ENCODE measurements around the gene TOLLIP. TPM values are rescaled to one million over a fixed set of nuclear protein-coding genes. Genes with fewer than 3 reads are reported as not detected.
A peak's percentile ranks its signal among the peaks of the same experiment; 100 is the strongest.

TOLLIP gene
- total RNA-seq, 4 donors from 2014 or later = 43.7 to 77.3 (median 70.6) TPM

DNA sequence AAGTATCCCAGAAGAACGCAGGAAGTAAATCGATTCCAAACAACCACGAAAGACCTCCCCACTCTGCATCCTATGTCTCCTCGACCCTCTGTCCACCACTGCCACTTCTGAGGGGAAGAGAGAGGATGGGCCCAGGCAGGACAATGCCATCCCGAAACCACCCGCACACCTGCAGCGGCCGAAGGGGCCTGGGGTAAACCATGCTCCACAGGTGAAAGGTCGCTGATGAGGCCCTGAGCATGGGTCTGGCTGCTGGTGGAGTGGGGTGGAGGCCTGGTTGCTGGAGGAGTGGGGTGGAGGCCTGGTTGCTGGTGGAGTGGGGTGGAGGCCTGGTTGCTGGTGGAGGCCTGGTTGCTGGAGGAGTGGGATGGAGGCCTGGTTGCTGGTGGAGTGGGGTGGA, 13.1 kb downstream of the TOLLIP start:
- peaks cover 0 to 37% (median 8%) of the 10 kb centered on the region in 4 donors for H3K4me1 ChIP-seq
- DNase-seq = no peak

DNA sequence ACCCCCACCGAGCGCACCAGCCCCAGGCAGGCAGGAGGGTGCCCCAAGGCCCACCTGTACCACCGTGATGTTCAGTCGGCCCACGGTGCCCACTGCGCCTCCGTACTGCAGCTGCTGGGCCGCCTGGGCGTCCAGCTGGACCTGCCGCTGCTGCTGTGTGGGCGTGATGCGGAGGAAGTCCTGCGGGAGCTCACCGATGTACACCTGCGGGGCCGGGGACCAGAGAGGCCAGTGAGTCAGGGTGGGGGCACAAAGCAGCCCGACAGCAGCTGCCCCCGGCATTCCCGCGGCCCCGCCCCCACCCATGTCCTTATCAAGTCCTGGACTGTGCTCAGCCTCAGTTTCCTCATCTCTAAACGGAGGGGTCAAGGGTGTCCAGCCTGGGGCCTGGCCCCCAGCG, 13.8 kb downstream of the TOLLIP start:
- Histone ChIP-seq H3K4me3 (no peak overlapping the region), H3K9me3 (no peaks in the 10 kb centered on the region), H3K36me3 (peaks cover 0 to 40% (median 0%) of the 10 kb centered on the region in 3 donors), H3K4me1 (peaks cover 0 to 33% (median 8%) of the 10 kb centered on the region in 4 donors), H3K27ac (no peak overlapping the region), H3K27me3 (no peaks in the 10 kb centered on the region)
- peak in 1 of 3 donors; percentile 37 for DNase-seq
- no peak for TF ChIP-seq POLR2A (IDR thresholded peaks at IDR 0.05)
- TF ChIP-seq, protein P1, sequence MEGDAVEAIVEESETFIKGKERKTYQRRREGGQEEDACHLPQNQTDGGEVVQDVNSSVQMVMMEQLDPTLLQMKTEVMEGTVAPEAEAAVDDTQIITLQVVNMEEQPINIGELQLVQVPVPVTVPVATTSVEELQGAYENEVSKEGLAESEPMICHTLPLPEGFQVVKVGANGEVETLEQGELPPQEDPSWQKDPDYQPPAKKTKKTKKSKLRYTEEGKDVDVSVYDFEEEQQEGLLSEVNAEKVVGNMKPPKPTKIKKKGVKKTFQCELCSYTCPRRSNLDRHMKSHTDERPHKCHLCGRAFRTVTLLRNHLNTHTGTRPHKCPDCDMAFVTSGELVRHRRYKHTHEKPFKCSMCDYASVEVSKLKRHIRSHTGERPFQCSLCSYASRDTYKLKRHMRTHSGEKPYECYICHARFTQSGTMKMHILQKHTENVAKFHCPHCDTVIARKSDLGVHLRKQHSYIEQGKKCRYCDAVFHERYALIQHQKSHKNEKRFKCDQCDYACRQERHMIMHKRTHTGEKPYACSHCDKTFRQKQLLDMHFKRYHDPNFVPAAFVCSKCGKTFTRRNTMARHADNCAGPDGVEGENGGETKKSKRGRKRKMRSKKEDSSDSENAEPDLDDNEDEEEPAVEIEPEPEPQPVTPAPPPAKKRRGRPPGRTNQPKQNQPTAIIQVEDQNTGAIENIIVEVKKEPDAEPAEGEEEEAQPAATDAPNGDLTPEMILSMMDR (IDR thresholded peaks at IDR 0.05) = no peak

More for the DNA sequence above, 13.1 kb downstream of the TOLLIP start:
- H3K36me3 ChIP-seq = peaks cover 0 to 34% (median 0%) of the 10 kb centered on the region in 3 donors
- no peak overlapping the region for H3K27ac ChIP-seq
- H3K4me3 ChIP-seq = no peak overlapping the region
- H3K9me3 ChIP-seq = no peaks in the 10 kb centered on the region
- H3K27me3 ChIP-seq = no peaks in the 10 kb centered on the region
- TF ChIP-seq, protein P1 (IDR thresholded peaks at IDR 0.05) = no peak
- no peak for TF ChIP-seq POLR2A (IDR thresholded peaks at IDR 0.05)

GRCh38 chr11:1295086-1295485, 14.3 kb downstream of the TOLLIP start:
- Histone ChIP-seq H3K36me3 (peaks cover 0 to 45% (median 0%) of the 10 kb centered on the region in 3 donors), H3K27ac (no peak overlapping the region), H3K27me3 (no peaks in the 10 kb centered on the region), H3K9me3 (no peaks in the 10 kb centered on the region), H3K4me1 (peaks cover 0 to 31% (median 8%) of the 10 kb centered on the region in 4 donors), H3K4me3 (no peak overlapping the region)
- TF ChIP-seq, protein P1 (IDR thresholded peaks at IDR 0.05) = no peak
- peak in 1 of 3 donors; percentile 36 for DNase-seq

DNA sequence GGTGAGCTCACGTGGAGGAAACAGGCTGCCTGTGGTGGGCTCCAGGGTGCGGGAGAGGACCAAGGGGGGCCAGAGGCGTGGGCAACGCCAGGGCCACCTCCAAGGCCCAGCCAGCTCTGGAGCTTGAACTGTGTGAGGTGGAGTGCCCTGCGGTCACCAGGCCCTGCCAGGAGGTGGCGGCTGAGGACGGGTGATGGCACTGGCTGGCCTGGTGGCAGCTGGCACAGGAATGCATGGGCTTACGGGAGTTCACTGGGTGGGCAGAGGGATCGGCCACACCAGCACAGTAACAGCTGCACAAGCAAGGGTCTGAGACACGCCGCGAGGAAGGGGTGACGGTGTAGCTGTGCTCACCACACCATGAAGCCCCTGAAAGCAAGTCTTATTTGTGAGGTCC, 15.8 kb downstream of the TOLLIP start:
- no peak for TF ChIP-seq POLR2A (IDR thresholded peaks at IDR 0.05)
- TF ChIP-seq, protein P1 (IDR thresholded peaks at IDR 0.05) = peak in 4 of 6 experiments; percentile 20 to 60 (median 59)
- H3K4me1 ChIP-seq = peaks cover 0 to 18% (median 4%) of the 10 kb centered on the region in 4 donors
- peaks cover 0 to 60% (median 0%) of the 10 kb centered on the region in 3 donors for H3K36me3 ChIP-seq
- DNase-seq = peak in 1 of 3 donors; percentile 70
- H3K9me3 ChIP-seq = no peaks in the 10 kb centered on the region
- H3K27ac ChIP-seq = no peak overlapping the region
- H3K4me3 ChIP-seq = no peak overlapping the region
- no peaks in the 10 kb centered on the region for H3K27me3 ChIP-seq

GRCh38 chr11:1292644-1293618, 16.5 kb downstream of the TOLLIP start:
- peaks cover 0 to 67% (median 0%) of the 10 kb centered on the region in 3 donors for H3K36me3 ChIP-seq
- H3K9me3 ChIP-seq = no peaks in the 10 kb centered on the region
- no peak overlapping the region for H3K4me3 ChIP-seq
- peak in 2 of 3 donors; percentile 31 to 37 for DNase-seq
- no peak overlapping the region for H3K27ac ChIP-seq
- no peak for TF ChIP-seq POLR2A (IDR thresholded peaks at IDR 0.05)
- TF ChIP-seq, protein P1 (IDR thresholded peaks at IDR 0.05) = no peak
- no peaks in the 10 kb centered on the region for H3K27me3 ChIP-seq
- H3K4me1 ChIP-seq = peaks cover 0 to 11% (median 0%) of the 10 kb centered on the region in 4 donors

Measured in Peyer's patch (tissue), 4 donors.